K562 (cell line): ENCODE measurements around the gene NCF2.

ENCODE experiments used
- NFATC3 ChIP-seq: fragments of 450-650 bp; IDR thresholded peaks from 2 replicates; pipeline ENCODE4 v1.6.1; 2017; ENCODE audit warnings: mild to moderate bottlenecking
- USF2 ChIP-seq: sonication (generic); formaldehyde crosslinking; IDR thresholded peaks from 2 replicates; pipeline ENCODE4 v1.5.0; 2020; ENCODE audit warnings: missing genetic modification reagents
- ZBTB40 ChIP-seq, 2 experiments: fragments of 450-650 bp in 1 of 2; sonication (generic) in 1 of 2; formaldehyde crosslinking in 1 of 2; IDR thresholded peaks; 2 replicates each; pipeline versions ENCODE4 v1.7.1 to v1.9.0; 2016 to 2022; ENCODE audit warnings: inconsistent platforms in 1 of 2, mild to moderate bottlenecking in 1 of 2, missing genetic modification reagents in 1 of 2
- TF ChIP-seq, protein P1 (sequence below), 2 experiments: fragments of 200-800 bp in 1 of 2; sonication (Bioruptor generic) in 1 of 2; sonication (generic) in 1 of 2; formaldehyde crosslinking in 1 of 2; IDR thresholded peaks in 1 of 2; conservative IDR thresholded peaks in 1 of 2; 2 replicates each; pipeline versions ENCODE4 v1.5.0 to v1.6.1; 2016 to 2020; ENCODE audit warnings: missing compliant biosample characterization in 1 of 2, missing genetic modification characterization in 1 of 2, missing genetic modification reagents in 1 of 2

GRCh38 chr1:183604038-183604808, 14.0 kb upstream of the NCF2 start:
- no peak for TF ChIP-seq USF2 (CRISPR knock-in tag)
- TF ChIP-seq, protein P1, sequence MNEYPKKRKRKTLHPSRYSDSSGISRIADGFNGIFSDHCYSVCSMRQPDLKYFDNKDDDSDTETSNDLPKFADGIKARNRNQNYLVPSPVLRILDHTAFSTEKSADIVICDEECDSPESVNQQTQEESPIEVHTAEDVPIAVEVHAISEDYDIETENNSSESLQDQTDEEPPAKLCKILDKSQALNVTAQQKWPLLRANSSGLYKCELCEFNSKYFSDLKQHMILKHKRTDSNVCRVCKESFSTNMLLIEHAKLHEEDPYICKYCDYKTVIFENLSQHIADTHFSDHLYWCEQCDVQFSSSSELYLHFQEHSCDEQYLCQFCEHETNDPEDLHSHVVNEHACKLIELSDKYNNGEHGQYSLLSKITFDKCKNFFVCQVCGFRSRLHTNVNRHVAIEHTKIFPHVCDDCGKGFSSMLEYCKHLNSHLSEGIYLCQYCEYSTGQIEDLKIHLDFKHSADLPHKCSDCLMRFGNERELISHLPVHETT (CRISPR knock-in tag; conservative IDR thresholded peaks at IDR 0.05 in 1 of 2, IDR thresholded peaks at IDR 0.05 in 1 of 2), result no peak
- TF ChIP-seq ZBTB40 (IDR thresholded peaks at IDR 0.05), result peak; percentile 48; the same call in 1 of the 2 replicates
- no peak for TF ChIP-seq ZBTB40 (CRISPR knock-in tag; IDR thresholded peaks at IDR 0.05)
- no peak for TF ChIP-seq NFATC3
